ENCODE measurements around the gene MRPS9. TPM values are rescaled to one million over a fixed set of nuclear protein-coding genes. Genes with fewer than 3 reads are reported as not detected.

The MRPS9 gene
- total RNA-seq, 1 experiment from 2014 or later = 49.7 TPM

DNA sequence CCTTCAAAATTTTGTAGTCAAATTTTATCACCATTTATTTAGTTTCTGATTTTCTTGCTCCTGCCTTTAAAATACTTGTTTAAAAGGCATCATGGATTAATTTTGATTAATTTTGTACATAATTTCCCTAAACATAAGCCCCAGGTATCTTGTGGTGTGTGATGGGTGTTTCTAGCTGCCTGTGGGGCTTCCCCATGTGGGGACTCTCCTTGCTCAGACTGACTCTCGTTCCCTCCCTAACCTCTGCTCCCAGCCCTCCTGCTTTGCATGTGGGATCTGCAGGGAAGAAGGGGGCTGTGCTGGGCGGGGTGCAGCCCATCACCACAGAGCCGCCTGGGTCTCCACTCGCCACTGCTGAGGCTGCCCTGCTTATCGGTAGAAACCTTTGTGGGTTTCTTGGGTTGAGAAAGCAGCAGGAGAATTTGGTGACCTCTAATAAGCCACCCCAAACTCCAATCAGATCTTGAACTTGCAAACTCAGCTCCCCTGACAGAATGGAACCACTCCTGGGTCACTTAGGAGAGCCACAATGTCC lies 72.5 kb downstream of the MRPS9 start:
- Histone ChIP-seq H3K9me3 (ENCODE audit: control insufficient read depth in 1 of 2, insufficient read depth in 1 of 2, low read depth in 1 of 2, low read length in 2 of 2) (no peaks in the 10 kb centered on the region), H3K27ac (ENCODE audit: low read depth, low read length) (no peak overlapping the region), H3K4me1 (ENCODE audit: control insufficient read depth in 1 of 2, insufficient read depth in 2 of 2, low read length in 2 of 2) (peaks cover 0 to 6% of the 10 kb centered on the region in 2 experiments; a peak in 1 of 4 replicates), H2AFZ (ENCODE audit: low read depth, low read length, poor library complexity, severe bottlenecking) (no peak overlapping the region), H3K9ac (ENCODE audit: low read length) (no peak overlapping the region), H3K4me3 (replicated peaks in 1 of 2; ENCODE audit: low read depth in 1 of 2, low read length in 2 of 2) (no peak overlapping the region), H4K20me1 (ENCODE audit: insufficient read depth) (no peaks in the 10 kb centered on the region), H3K9me2 (ENCODE audit: insufficient read depth) (no peaks in the 10 kb centered on the region), H3K27me3 (ENCODE audit: insufficient read depth, low read length) (no peaks in the 10 kb centered on the region), H3K79me2 (ENCODE audit: insufficient read depth, low read length) (no peaks in the 10 kb centered on the region), H3K4me2 (ENCODE audit: low read length) (no peak overlapping the region), H3K36me3 (ENCODE audit: control insufficient read depth in 1 of 2, insufficient read depth in 2 of 2, low read length in 2 of 2) (no peaks in the 10 kb centered on the region)
- DNase-seq (ENCODE audit: low read depth, low spot score) (no peak), ATAC-seq (no peak)
- POLR2A ChIA-PET = no interaction called here
- RAD21 ChIA-PET (ENCODE audit: low non-redundant PET in 1 of 2, low total read pairs in 2 of 2, uncharacterized antibody in 2 of 2, unreplicated experiment in 2 of 2) = no interaction called here
- CTCF ChIA-PET = no interaction called here
- BruUV-seq (replicated peaks) = no TSS peak
- no peak for TF ChIP-seq SIN3A (IDR thresholded peaks at IDR 0.05; ENCODE audit: low read depth)
- TF ChIP-seq POLR2A (IDR thresholded peaks at IDR 0.05; ENCODE audit: borderline replicate concordance, extremely low read depth, insufficient read depth, insufficient read length) = no peak
- no peak for TF ChIP-seq ZFX (IDR thresholded peaks at IDR 0.05)
- no peak for TF ChIP-seq EZH2phosphoT487 (IDR thresholded peaks at IDR 0.05; ENCODE audit: borderline replicate concordance)
- no peak for TF ChIP-seq YY1 (IDR thresholded peaks at IDR 0.05; ENCODE audit: extremely low read depth, insufficient replicate concordance, low read depth, low read length)
- no peak for TF ChIP-seq POLR2AphosphoS5 (IDR thresholded peaks at IDR 0.05; ENCODE audit: low read depth, low read length)
- TF ChIP-seq, protein P1, sequence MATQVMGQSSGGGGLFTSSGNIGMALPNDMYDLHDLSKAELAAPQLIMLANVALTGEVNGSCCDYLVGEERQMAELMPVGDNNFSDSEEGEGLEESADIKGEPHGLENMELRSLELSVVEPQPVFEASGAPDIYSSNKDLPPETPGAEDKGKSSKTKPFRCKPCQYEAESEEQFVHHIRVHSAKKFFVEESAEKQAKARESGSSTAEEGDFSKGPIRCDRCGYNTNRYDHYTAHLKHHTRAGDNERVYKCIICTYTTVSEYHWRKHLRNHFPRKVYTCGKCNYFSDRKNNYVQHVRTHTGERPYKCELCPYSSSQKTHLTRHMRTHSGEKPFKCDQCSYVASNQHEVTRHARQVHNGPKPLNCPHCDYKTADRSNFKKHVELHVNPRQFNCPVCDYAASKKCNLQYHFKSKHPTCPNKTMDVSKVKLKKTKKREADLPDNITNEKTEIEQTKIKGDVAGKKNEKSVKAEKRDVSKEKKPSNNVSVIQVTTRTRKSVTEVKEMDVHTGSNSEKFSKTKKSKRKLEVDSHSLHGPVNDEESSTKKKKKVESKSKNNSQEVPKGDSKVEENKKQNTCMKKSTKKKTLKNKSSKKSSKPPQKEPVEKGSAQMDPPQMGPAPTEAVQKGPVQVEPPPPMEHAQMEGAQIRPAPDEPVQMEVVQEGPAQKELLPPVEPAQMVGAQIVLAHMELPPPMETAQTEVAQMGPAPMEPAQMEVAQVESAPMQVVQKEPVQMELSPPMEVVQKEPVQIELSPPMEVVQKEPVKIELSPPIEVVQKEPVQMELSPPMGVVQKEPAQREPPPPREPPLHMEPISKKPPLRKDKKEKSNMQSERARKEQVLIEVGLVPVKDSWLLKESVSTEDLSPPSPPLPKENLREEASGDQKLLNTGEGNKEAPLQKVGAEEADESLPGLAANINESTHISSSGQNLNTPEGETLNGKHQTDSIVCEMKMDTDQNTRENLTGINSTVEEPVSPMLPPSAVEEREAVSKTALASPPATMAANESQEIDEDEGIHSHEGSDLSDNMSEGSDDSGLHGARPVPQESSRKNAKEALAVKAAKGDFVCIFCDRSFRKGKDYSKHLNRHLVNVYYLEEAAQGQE (IDR thresholded peaks at IDR 0.05; ENCODE audit: low read depth) = no peak
- TF ChIP-seq JUND (IDR thresholded peaks at IDR 0.05) = no peak
- intact Hi-C loops (cut with micrococcal nuclease) = loop anchor here (10.0 kb wide), 1 partner anchor 434 kb away; no protein-coding TSS in a partner anchor
